Measurements from ENCODE around the gene TMEM219.

DNA sequence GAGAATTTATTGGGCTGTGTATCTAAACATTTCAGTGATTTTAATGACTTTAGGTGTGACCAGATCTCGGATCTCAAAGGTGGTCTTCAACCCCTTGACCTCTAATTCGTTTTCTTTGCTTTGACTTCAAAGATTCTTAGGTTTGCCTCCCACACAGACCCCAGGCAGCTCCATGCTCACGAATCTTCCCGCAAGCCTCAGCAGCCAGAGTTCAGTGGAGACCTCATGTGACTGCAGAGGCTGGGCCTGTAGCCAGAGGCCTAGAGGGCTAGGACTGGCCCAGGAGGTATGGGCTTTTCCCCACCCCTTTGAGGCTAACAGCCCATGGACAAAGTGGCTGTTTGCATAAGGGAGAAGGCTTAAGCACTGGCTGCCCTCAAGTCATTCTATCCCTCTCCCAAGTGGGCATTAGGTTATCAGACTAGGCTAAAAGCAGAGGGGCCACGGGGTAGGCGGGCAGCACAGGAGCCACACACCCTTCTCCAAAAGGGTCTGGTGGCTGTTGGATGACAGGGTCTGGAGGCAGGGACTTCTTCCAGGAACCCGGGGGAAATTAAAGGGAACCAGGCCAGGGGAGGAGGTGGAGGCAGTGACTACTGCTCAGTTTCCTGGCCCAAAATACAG is 30.6 kb downstream of the TMEM219 start:
- TF ChIP-seq, protein P1, sequence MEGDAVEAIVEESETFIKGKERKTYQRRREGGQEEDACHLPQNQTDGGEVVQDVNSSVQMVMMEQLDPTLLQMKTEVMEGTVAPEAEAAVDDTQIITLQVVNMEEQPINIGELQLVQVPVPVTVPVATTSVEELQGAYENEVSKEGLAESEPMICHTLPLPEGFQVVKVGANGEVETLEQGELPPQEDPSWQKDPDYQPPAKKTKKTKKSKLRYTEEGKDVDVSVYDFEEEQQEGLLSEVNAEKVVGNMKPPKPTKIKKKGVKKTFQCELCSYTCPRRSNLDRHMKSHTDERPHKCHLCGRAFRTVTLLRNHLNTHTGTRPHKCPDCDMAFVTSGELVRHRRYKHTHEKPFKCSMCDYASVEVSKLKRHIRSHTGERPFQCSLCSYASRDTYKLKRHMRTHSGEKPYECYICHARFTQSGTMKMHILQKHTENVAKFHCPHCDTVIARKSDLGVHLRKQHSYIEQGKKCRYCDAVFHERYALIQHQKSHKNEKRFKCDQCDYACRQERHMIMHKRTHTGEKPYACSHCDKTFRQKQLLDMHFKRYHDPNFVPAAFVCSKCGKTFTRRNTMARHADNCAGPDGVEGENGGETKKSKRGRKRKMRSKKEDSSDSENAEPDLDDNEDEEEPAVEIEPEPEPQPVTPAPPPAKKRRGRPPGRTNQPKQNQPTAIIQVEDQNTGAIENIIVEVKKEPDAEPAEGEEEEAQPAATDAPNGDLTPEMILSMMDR (IDR thresholded peaks at IDR 0.05; ENCODE audit: poor library complexity) = no peak
- no peak for TF ChIP-seq EZH2 (IDR thresholded peaks at IDR 0.05; ENCODE audit: borderline replicate concordance)
- no peak for TF ChIP-seq EZH2phosphoT487 (IDR thresholded peaks at IDR 0.05; ENCODE audit: low read depth, severe bottlenecking, unreplicated experiment)
